A549 (cell line): ENCODE data around the gene MMS19. TPM values are rescaled to one million over a fixed set of nuclear protein-coding genes. Genes with fewer than 3 reads are reported as not detected.
"Not testable (repeated sequence)": the region's sequence is repeated elsewhere in the genome, so short reads cannot be mapped to it uniquely, and the experiment has no call there.

ENCODE experiments used
- ATAC-seq, 2 experiments: fragments of 200-7000 bp in 1 of 2; fragments of >200 bp in 1 of 2; cut with Nextera tagmentation in 1 of 2; cut with Tn5 transposase in 1 of 2; 3 replicates each; pipeline versions ENCODE4 v1.8.0 to v1.9.1; 2018 to 2020; ENCODE audit warnings: mild to moderate bottlenecking in 1 of 2, moderate library complexity in 1 of 2
- CTCF ChIA-PET: fragments of 300-600 bp; sonication (Branson Sonifier 250); formaldehyde crosslinking; extraction: SDS; loops from one replicate; lab custom pipeline; 2021; ENCODE audit warnings: antibody characterized with exemption, inconsistent platforms; lab: Yijun Ruan, JAX
- POLR2A ChIA-PET: fragments of 350-600 bp; formaldehyde crosslinking; extraction: SDS; loops from one replicate; lab custom pipeline; 2021; ENCODE audit warnings: antibody characterized with exemption, inconsistent platforms; lab: Yijun Ruan, JAX
- DNase-seq, 2 experiments: peaks; one replicate each; pipeline versions ENCODE4 v3.0.0 to v3.0.0-alpha.2; 2011 to 2016; ENCODE audit warnings: low read depth in 1 of 2, low spot score in 1 of 2
- FAIRE-seq: peaks from 2 replicates; lab custom pipeline; 2011; peaks lifted over from hg19 to GRCh38; lab: Jason Lieb, UNC
- H3K27ac ChIP-seq, 2 experiments: fragments of >200 bp; sonication (Bioruptor Twin); formaldehyde crosslinking; 3 replicates each; pipeline ENCODE4 v1.5.1; 2016 to 2017
- H3K4me1 ChIP-seq: fragments of >200 bp; sonication (Bioruptor Twin); formaldehyde crosslinking; 3 replicates; pipeline ENCODE4 v1.6.1; 2016
- H3K4me2 ChIP-seq: fragments of >200 bp; sonication (Bioruptor Twin); formaldehyde crosslinking; 3 replicates; pipeline ENCODE4 v1.6.1; 2016
- H3K4me3 ChIP-seq: fragments of >200 bp; sonication (Bioruptor Twin); formaldehyde crosslinking; 3 replicates; pipeline ENCODE4 v1.5.1; 2016
- H3K9me3 ChIP-seq: fragments of >200 bp; sonication (Bioruptor Twin); formaldehyde crosslinking; 3 replicates; pipeline ENCODE4 v1.6.1; 2016
- CBX8 ChIP-seq: fragments of 200-600 bp; sonication (generic); IDR thresholded peaks from 2 replicates; pipeline ENCODE4 v1.6.1; 2016
- CHD2 ChIP-seq: fragments of 150-350 bp; IDR thresholded peaks from 2 replicates; pipeline ENCODE4 v1.6.1; 2014; ENCODE audit warnings: low read length; ENCODE audit not compliant: partially characterized antibody
- CHD4 ChIP-seq: fragments of 200-600 bp; sonication (generic); IDR thresholded peaks from 2 replicates; pipeline ENCODE4 v1.6.1; 2016; ENCODE audit warnings: antibody characterized with exemption, mild to moderate bottlenecking, borderline replicate concordance
- ELK1 ChIP-seq: fragments of 150-350 bp; IDR thresholded peaks from 2 replicates; pipeline ENCODE4 v1.6.1; 2014; ENCODE audit warnings: low read depth, mild to moderate bottlenecking, low read length
- GATA3 ChIP-seq: IDR thresholded peaks from 2 replicates; pipeline ENCODE4 v1.6.1; 2012; ENCODE audit warnings: borderline replicate concordance
- HEYL ChIP-seq: fragments of 250-450 bp; sonication (Bioruptor Pico); IDR thresholded peaks from 2 replicates; pipeline ENCODE4 v1.8.0; 2021; ENCODE audit warnings: mild to moderate bottlenecking, moderate library complexity
- HOXA7 ChIP-seq: fragments of 250-450 bp; sonication (Bioruptor Pico); IDR thresholded peaks from 2 replicates; pipeline ENCODE4 v1.5.0; 2020; ENCODE audit warnings: mild to moderate bottlenecking, moderate library complexity
- KDM1A ChIP-seq: fragments of 200-600 bp; sonication (generic); IDR thresholded peaks from 2 replicates; pipeline ENCODE4 v1.6.1; 2016; ENCODE audit warnings: low read depth, mild to moderate bottlenecking
- NFE2L2 ChIP-seq: fragments of 150-350 bp; conservative IDR thresholded peaks from 2 replicates; pipeline ENCODE4 v1.6.1; 2014; ENCODE audit warnings: low read length
- NPAS2 ChIP-seq: fragments of 250-450 bp; sonication (Bioruptor Pico); IDR thresholded peaks from 2 replicates; pipeline ENCODE4 v1.8.0; 2022; ENCODE audit warnings: mild to moderate bottlenecking, moderate library complexity, borderline replicate concordance
- POLR2AphosphoS2 ChIP-seq: conservative IDR thresholded peaks from 2 replicates; pipeline ENCODE4 v1.6.1; 2012; ENCODE audit warnings: low read length, improper control_type of control experiment, inconsistent platforms
- RAD21 ChIP-seq, 2 experiments: fragments of >200 bp in 1 of 2; sonication (Bioruptor Twin) in 1 of 2; formaldehyde crosslinking in 1 of 2; IDR thresholded peaks in 1 of 2; conservative IDR thresholded peaks in 1 of 2; 2 replicates in 1 of 2; 3 replicates in 1 of 2; pipeline ENCODE4 v1.6.1; 2012 to 2018; ENCODE audit warnings: inconsistent platforms in 1 of 2
- RARB ChIP-seq: fragments of 250-450 bp; sonication (Bioruptor Pico); IDR thresholded peaks from 2 replicates; pipeline ENCODE4 v1.8.0; 2021; ENCODE audit warnings: mild to moderate bottlenecking, moderate library complexity
- SMC3 ChIP-seq: fragments of >200 bp; sonication (Bioruptor Twin); formaldehyde crosslinking; IDR thresholded peaks from 3 replicates; pipeline ENCODE4 v1.6.1; 2018; ENCODE audit warnings: inconsistent platforms
- SREBF2 ChIP-seq: fragments of 450-650 bp; IDR thresholded peaks from 2 replicates; pipeline ENCODE4 v1.6.1; 2014; ENCODE audit warnings: mild to moderate bottlenecking, moderate library complexity
- TP53 ChIP-seq: fragments of 250-450 bp; sonication (Bioruptor Pico); IDR thresholded peaks from 2 replicates; pipeline ENCODE4 v1.5.0; 2021; ENCODE audit warnings: mild to moderate bottlenecking, moderate library complexity
- WGBS: methylation state at CpG from one replicate; pipeline ENCODE4 v1.1.6; 2017; ENCODE audit errors: missing lambda C conversion rate; 5-methylcytosine and 5-hydroxymethylcytosine counted together
- polyA plus RNA-seq, 4 experiments: library from polyadenylated mRNA; depleted of rRNA in 3 of 4; stranded (reverse); fragments of >200 nt; fragmentation: RNase III in 1 of 4; extraction: RNeasy Plus Mini Kit Qiagen cat#74134 plus additional on column Dnase treatment in 1 of 4; gene quantifications; 2 replicates in 3 of 4; 3 replicates in 1 of 4; pipeline ENCODE4 v1.2.3, GENCODE V29; 2011 to 2017
- TF ChIP-seq, protein P1 (sequence below): fragments of >200 bp; sonication (Bioruptor Twin); formaldehyde crosslinking; IDR thresholded peaks from 3 replicates; pipeline ENCODE4 v1.5.1; 2016
- TF ChIP-seq, protein P2 (sequence below): fragments of 250-450 bp; sonication (Bioruptor Pico); IDR thresholded peaks from 2 replicates; pipeline ENCODE4 v1.5.0; 2020; ENCODE audit warnings: low read depth, mild to moderate bottlenecking, moderate library complexity
- TF ChIP-seq, protein P3 (sequence below): fragments of 200-600 bp; sonication (generic); IDR thresholded peaks from 2 replicates; pipeline ENCODE4 v1.6.1; 2016; ENCODE audit warnings: antibody characterized with exemption, mild to moderate bottlenecking, moderate library complexity

Gene MMS19
- polyA plus RNA-seq, 2 of the 4 experiments (the other 2 are of a cell fraction): 60.6 to 65.6 TPM

GRCh38 chr10:97474918-97475317 is 23.3 kb downstream of the MMS19 start:
- CTCF ChIA-PET: interaction anchor here (0.8 to 5.4 kb wide), 7 partner anchors 8 to 78 kb away, joined by 3 to 28 read pairs (median 7); no protein-coding TSS in a partner anchor
- FAIRE-seq (no peak), ATAC-seq (no peak)

DNA sequence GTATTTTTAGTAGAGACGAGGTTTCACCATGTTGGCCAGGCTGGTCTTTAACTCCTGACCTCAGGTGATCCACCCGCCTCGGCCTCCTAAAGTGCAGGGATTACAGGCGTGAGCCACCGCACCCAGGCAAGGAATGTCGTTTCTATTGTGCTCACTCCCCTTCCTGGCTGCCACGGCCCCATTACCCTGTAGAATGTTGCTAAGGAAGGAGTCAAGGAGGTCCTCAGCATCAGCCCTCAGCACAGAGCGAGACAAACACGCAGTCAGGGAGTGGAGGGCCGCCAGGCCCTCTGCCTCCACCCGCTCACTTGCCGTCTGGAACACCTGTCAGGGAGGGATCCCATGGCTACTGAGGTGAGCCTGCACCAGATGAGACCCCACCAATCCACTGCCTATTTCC is 29.4 kb downstream of the MMS19 start:
- DNase-seq, POLR2A ChIA-PET, H3K9me3 ChIP-seq, ATAC-seq, H3K4me1 ChIP-seq, H3K27ac ChIP-seq, H3K4me2 ChIP-seq, H3K4me3 ChIP-seq, FAIRE-seq: not testable (repeated sequence)
- CTCF ChIA-PET: interaction anchor here (0.6 to 2.1 kb wide), 4 partner anchors 9 to 74 kb away, joined by 3 to 8 read pairs (median 4); no protein-coding TSS in a partner anchor
- WGBS: 94% methylated on average over 12 of the region's 12 CpGs

More at GRCh38 chr10:97474918-97475317, 23.3 kb downstream of the MMS19 start:
- DNase-seq: no peak
- no peak overlapping the region for H3K27ac ChIP-seq
- H3K9me3 ChIP-seq: no peaks in the 10 kb centered on the region
- no peak overlapping the region for H3K4me2 ChIP-seq
- POLR2A ChIA-PET: no interaction called here
- TF ChIP-seq KDM1A (no peak), ELK1 (no peak), SREBF2 (no peak), RAD21 (conservative IDR thresholded peaks at IDR 0.05 in 1 of 2, IDR thresholded peaks at IDR 0.05 in 1 of 2) (no peak), CBX8 (no peak), HEYL (CRISPR knock-in tag) (no peak), RARB (no peak), NPAS2 (CRISPR knock-in tag) (no peak), POLR2AphosphoS2 (no peak), SMC3 (no peak), GATA3 (no peak), HOXA7 (CRISPR knock-in tag) (no peak), NFE2L2 (no peak), CHD2 (no peak), TP53 (CRISPR knock-in tag) (no peak), CHD4 (no peak)
- TF ChIP-seq, protein P1, sequence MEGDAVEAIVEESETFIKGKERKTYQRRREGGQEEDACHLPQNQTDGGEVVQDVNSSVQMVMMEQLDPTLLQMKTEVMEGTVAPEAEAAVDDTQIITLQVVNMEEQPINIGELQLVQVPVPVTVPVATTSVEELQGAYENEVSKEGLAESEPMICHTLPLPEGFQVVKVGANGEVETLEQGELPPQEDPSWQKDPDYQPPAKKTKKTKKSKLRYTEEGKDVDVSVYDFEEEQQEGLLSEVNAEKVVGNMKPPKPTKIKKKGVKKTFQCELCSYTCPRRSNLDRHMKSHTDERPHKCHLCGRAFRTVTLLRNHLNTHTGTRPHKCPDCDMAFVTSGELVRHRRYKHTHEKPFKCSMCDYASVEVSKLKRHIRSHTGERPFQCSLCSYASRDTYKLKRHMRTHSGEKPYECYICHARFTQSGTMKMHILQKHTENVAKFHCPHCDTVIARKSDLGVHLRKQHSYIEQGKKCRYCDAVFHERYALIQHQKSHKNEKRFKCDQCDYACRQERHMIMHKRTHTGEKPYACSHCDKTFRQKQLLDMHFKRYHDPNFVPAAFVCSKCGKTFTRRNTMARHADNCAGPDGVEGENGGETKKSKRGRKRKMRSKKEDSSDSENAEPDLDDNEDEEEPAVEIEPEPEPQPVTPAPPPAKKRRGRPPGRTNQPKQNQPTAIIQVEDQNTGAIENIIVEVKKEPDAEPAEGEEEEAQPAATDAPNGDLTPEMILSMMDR: no peak
- TF ChIP-seq, protein P2, sequence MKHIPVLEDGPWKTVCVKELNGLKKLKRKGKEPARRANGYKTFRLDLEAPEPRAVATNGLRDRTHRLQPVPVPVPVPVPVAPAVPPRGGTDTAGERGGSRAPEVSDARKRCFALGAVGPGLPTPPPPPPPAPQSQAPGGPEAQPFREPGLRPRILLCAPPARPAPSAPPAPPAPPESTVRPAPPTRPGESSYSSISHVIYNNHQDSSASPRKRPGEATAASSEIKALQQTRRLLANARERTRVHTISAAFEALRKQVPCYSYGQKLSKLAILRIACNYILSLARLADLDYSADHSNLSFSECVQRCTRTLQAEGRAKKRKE (CRISPR knock-in tag): no peak
- TF ChIP-seq, protein P3, sequence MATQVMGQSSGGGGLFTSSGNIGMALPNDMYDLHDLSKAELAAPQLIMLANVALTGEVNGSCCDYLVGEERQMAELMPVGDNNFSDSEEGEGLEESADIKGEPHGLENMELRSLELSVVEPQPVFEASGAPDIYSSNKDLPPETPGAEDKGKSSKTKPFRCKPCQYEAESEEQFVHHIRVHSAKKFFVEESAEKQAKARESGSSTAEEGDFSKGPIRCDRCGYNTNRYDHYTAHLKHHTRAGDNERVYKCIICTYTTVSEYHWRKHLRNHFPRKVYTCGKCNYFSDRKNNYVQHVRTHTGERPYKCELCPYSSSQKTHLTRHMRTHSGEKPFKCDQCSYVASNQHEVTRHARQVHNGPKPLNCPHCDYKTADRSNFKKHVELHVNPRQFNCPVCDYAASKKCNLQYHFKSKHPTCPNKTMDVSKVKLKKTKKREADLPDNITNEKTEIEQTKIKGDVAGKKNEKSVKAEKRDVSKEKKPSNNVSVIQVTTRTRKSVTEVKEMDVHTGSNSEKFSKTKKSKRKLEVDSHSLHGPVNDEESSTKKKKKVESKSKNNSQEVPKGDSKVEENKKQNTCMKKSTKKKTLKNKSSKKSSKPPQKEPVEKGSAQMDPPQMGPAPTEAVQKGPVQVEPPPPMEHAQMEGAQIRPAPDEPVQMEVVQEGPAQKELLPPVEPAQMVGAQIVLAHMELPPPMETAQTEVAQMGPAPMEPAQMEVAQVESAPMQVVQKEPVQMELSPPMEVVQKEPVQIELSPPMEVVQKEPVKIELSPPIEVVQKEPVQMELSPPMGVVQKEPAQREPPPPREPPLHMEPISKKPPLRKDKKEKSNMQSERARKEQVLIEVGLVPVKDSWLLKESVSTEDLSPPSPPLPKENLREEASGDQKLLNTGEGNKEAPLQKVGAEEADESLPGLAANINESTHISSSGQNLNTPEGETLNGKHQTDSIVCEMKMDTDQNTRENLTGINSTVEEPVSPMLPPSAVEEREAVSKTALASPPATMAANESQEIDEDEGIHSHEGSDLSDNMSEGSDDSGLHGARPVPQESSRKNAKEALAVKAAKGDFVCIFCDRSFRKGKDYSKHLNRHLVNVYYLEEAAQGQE: no peak
- WGBS: 91% methylated on average over 4 of the region's 4 CpGs
- H3K4me1 ChIP-seq: no peaks in the 10 kb centered on the region; the same call in 2 of the 3 replicates
- no peak overlapping the region for H3K4me3 ChIP-seq
